Measurements from ENCODE around the gene HMCN2. TPM values are rescaled to one million over a fixed set of nuclear protein-coding genes. Genes with fewer than 3 reads are reported as not detected.

Gene HMCN2
- polyA plus RNA-seq, 1 of the 3 experiments (the other 2 are of a cell fraction), result 0.15 TPM

DNA sequence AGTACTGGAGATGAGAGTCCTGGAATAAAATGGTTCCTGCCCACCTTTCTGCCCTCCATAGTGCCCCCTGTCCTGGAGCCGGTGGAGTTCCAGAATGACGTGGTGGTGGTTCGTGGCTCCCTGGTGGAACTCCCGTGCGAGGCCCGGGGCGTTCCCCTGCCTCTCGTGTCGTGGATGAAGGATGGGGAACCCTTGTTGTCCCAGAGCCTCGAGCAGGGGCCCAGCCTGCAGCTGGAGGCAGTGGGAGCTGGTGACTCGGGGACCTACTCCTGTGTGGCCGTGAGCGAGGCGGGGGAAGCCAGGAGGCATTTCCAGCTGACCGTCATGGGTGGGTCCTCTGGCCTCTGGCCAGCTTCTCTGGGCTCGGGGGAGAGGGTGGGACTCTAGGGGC lies 128.1 kb downstream of the HMCN2 start:
- no peak overlapping the region for H3K4me2 ChIP-seq
- H3K36me3 ChIP-seq (replicated peaks in 1 of 2; ENCODE audit: control insufficient read depth in 1 of 2, insufficient read depth in 2 of 2, low read length in 1 of 2), result no peaks in the 10 kb centered on the region
- WGBS (ENCODE audit: low lambda C conversion rate), result 70% methylated on average over 14 of the region's 16 CpGs
- no peak overlapping the region for H3K27ac ChIP-seq (ENCODE audit: low read depth in 2 of 2, low read length in 1 of 2)
- no peak for DNase-seq
- H2AFZ ChIP-seq (ENCODE audit: low read depth), result no peak overlapping the region
- ChIA-PET CTCF (interaction anchor here (1.2 kb wide), 2 partner anchors 68 to 289 kb away, joined by 3 read pairs; no protein-coding TSS in a partner anchor), POLR2A (no interaction called here)
- H4K20me1 ChIP-seq (ENCODE audit: insufficient read depth), result no peaks in the 10 kb centered on the region
- no peaks in the 10 kb centered on the region for H3F3A ChIP-seq (replicated peaks; ENCODE audit: insufficient read depth)
- H3K9me3 ChIP-seq, result no peaks in the 10 kb centered on the region
- TF ChIP-seq, protein P1, sequence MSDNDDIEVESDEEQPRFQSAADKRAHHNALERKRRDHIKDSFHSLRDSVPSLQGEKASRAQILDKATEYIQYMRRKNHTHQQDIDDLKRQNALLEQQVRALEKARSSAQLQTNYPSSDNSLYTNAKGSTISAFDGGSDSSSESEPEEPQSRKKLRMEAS (IDR thresholded peaks at IDR 0.05; ENCODE audit: low read depth), result no peak
- TF ChIP-seq RFX5 (IDR thresholded peaks at IDR 0.05; ENCODE audit: low read length), result no peak
- no peak for TF ChIP-seq TAF1 (IDR thresholded peaks at IDR 0.05; ENCODE audit: borderline replicate concordance, low read depth, low read length)
- TF ChIP-seq, protein P2, sequence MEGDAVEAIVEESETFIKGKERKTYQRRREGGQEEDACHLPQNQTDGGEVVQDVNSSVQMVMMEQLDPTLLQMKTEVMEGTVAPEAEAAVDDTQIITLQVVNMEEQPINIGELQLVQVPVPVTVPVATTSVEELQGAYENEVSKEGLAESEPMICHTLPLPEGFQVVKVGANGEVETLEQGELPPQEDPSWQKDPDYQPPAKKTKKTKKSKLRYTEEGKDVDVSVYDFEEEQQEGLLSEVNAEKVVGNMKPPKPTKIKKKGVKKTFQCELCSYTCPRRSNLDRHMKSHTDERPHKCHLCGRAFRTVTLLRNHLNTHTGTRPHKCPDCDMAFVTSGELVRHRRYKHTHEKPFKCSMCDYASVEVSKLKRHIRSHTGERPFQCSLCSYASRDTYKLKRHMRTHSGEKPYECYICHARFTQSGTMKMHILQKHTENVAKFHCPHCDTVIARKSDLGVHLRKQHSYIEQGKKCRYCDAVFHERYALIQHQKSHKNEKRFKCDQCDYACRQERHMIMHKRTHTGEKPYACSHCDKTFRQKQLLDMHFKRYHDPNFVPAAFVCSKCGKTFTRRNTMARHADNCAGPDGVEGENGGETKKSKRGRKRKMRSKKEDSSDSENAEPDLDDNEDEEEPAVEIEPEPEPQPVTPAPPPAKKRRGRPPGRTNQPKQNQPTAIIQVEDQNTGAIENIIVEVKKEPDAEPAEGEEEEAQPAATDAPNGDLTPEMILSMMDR (IDR thresholded peaks at IDR 0.05), result no peak
- no peak for TF ChIP-seq YY1 (IDR thresholded peaks at IDR 0.05; ENCODE audit: low read depth)
- TF ChIP-seq SIN3A (IDR thresholded peaks at IDR 0.05; ENCODE audit: borderline replicate concordance, low read depth, low read length), result no peak
- TF ChIP-seq CHD2 (IDR thresholded peaks at IDR 0.05; ENCODE audit: low read length, partially characterized antibody), result no peak
- TF ChIP-seq, protein P3, sequence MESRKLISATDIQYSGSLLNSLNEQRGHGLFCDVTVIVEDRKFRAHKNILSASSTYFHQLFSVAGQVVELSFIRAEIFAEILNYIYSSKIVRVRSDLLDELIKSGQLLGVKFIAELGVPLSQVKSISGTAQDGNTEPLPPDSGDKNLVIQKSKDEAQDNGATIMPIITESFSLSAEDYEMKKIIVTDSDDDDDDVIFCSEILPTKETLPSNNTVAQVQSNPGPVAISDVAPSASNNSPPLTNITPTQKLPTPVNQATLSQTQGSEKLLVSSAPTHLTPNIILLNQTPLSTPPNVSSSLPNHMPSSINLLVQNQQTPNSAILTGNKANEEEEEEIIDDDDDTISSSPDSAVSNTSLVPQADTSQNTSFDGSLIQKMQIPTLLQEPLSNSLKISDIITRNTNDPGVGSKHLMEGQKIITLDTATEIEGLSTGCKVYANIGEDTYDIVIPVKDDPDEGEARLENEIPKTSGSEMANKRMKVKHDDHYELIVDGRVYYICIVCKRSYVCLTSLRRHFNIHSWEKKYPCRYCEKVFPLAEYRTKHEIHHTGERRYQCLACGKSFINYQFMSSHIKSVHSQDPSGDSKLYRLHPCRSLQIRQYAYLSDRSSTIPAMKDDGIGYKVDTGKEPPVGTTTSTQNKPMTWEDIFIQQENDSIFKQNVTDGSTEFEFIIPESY (IDR thresholded peaks at IDR 0.05; ENCODE audit: borderline replicate concordance, low read depth), result no peak
- no peak for TF ChIP-seq GATA2 (CRISPR knock-in tag; IDR thresholded peaks at IDR 0.05)
- TF ChIP-seq, protein P4, sequence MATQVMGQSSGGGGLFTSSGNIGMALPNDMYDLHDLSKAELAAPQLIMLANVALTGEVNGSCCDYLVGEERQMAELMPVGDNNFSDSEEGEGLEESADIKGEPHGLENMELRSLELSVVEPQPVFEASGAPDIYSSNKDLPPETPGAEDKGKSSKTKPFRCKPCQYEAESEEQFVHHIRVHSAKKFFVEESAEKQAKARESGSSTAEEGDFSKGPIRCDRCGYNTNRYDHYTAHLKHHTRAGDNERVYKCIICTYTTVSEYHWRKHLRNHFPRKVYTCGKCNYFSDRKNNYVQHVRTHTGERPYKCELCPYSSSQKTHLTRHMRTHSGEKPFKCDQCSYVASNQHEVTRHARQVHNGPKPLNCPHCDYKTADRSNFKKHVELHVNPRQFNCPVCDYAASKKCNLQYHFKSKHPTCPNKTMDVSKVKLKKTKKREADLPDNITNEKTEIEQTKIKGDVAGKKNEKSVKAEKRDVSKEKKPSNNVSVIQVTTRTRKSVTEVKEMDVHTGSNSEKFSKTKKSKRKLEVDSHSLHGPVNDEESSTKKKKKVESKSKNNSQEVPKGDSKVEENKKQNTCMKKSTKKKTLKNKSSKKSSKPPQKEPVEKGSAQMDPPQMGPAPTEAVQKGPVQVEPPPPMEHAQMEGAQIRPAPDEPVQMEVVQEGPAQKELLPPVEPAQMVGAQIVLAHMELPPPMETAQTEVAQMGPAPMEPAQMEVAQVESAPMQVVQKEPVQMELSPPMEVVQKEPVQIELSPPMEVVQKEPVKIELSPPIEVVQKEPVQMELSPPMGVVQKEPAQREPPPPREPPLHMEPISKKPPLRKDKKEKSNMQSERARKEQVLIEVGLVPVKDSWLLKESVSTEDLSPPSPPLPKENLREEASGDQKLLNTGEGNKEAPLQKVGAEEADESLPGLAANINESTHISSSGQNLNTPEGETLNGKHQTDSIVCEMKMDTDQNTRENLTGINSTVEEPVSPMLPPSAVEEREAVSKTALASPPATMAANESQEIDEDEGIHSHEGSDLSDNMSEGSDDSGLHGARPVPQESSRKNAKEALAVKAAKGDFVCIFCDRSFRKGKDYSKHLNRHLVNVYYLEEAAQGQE (IDR thresholded peaks at IDR 0.05; ENCODE audit: low read depth, low read length), result no peak
- TF ChIP-seq RAD21 (IDR thresholded peaks at IDR 0.05; ENCODE audit: low read length), result no peak
- TF ChIP-seq, protein P5, sequence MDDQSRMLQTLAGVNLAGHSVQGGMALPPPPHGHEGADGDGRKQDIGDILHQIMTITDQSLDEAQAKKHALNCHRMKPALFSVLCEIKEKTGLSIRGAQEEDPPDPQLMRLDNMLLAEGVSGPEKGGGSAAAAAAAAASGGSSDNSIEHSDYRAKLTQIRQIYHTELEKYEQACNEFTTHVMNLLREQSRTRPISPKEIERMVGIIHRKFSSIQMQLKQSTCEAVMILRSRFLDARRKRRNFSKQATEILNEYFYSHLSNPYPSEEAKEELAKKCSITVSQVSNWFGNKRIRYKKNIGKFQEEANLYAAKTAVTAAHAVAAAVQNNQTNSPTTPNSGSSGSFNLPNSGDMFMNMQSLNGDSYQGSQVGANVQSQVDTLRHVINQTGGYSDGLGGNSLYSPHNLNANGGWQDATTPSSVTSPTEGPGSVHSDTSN (IDR thresholded peaks at IDR 0.05), result no peak
- no peaks in the 10 kb centered on the region for H3K79me2 ChIP-seq (ENCODE audit: insufficient read depth)
- no peaks in the 10 kb centered on the region for H3K27me3 ChIP-seq (ENCODE audit: insufficient read depth)
- H3K4me1 ChIP-seq (ENCODE audit: control insufficient read depth in 1 of 2, insufficient read depth in 2 of 2, low read depth in 1 of 2, low read length in 1 of 2), result no peaks in the 10 kb centered on the region; a peak in 1 of 4 replicates
- no peaks in the 10 kb centered on the region for H3K9me2 ChIP-seq
- no peak overlapping the region for H3K4me3 ChIP-seq (ENCODE audit: low read depth in 2 of 2, low read length in 1 of 2)
- H3K9ac ChIP-seq, result no peak overlapping the region
